NCI-H82 treated with DMSO at 0.1 percent for 48 hours (cell line): ENCODE data around the gene MEP1B.
"Not testable (repeated sequence)": the region's sequence is repeated elsewhere in the genome, so short reads cannot be mapped to it uniquely, and the experiment has no call there.

Source experiments
- DNase-seq: peaks from one replicate; lab custom pipeline; 2025; ENCODE audit not compliant: unreplicated experiment; lab: John Stamatoyannopoulos, UW

The MEP1B gene

DNA sequence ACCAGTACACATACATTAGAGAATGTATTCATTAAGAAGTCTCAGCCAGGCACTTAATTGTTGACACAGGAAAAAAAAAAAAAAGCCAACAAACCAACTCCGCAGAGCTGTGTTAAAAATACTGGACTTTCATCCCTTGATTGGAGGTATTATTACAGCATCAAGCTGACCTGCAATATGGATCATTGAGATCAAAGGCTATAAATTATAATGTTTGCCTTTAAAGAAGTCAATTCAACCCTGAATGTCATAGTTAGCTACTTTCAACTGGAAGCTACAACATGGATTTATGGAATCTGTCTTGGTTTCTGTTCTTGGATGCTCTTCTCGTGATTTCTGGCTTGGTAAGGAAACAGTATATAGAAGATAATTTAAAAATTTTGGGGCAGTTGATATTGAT lies at the start of gene MEP1B:
TSS of gene MEP1B (plus strand) at position 250 of the 400 bp plus-strand sequence. CDS start at position 282, 32 bp downstream.
- no peak for DNase-seq

DNA sequence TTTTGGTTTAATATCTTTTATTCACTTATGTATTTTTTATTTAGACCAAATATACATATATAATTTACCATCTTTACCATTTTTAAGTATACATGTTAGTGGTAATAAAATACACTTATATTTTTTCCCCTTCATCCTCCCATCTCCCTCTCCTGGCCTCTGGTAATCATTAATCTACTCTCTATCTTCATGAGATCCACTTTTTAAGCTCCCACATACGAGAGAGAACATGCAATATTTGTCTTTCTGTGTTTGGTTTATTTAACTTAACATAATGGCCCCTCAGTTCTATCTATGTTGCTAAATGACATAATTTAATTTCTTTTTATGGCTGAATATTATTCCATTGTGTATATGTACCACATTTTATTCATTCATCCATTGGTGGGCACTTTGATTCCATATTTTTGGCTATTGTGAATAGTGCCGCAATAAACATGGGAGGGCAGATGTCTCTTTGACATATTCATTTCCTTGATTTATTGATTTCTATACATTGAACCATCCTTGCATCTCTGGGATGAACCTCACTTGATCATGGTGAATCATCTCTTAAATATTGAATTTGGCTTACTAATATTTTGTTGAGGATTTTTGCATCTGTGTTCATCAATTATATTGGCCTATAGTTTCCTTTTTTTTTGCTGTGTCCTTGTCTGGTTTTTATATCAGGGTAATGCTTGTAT lies 41.5 kb upstream of the MEP1B start:
- no peak for DNase-seq

DNA sequence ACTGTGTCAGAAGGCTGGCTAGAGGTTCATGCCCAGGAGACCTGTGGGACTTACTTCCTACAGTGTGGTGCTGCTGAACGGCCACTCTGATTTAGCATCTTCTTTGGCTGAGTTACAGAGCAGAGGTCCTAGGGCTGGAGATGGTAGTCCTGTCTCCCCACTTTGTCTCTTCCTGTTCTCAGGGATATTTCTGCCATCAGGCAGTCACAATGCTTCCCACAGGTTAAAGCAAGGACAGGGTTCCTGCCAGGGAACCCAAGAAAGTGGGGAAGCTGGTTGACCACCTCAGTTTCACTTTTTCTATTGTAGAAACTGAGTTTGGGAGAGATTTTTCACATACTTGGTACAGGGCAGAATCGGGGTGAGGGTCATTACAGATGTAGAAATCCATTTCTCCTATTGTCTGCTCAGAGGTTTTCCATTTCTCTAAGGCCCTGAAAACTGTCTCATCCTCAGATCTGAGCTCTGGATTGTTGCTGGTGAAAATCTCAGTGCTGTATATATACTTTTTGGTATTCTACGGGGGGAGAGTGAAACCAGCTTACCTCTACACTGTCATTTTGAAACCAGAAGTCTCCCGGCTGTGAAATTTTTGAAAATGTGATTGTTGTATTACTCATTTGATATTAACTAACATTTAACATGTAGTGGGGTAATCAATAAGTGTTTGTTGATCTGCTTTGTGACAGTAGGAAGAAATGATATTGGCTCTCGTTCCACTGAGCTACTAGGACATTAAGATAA lies 37.0 kb upstream of the MEP1B start:
- DNase-seq: no peak

DNA sequence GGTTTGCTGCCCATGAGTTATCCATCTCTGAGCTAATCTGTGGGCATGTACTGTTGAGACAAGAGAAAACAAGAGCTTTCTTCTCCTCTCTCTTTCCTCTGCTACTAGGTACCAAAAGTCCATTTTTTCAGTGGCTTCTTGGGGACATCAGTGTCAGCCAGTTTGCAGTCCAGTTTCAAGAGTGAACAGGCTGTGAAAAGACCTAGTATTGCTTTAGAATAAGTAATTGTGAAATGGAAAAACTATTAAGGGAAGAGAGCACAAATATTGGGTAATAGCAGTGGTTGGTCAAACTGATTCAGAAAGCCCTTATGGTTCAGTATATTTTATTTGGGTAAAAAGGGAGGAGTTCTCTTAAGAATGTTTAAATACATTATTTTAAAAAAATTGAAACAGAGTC lies 33.0 kb upstream of the MEP1B start:
- no peak for DNase-seq

DNA sequence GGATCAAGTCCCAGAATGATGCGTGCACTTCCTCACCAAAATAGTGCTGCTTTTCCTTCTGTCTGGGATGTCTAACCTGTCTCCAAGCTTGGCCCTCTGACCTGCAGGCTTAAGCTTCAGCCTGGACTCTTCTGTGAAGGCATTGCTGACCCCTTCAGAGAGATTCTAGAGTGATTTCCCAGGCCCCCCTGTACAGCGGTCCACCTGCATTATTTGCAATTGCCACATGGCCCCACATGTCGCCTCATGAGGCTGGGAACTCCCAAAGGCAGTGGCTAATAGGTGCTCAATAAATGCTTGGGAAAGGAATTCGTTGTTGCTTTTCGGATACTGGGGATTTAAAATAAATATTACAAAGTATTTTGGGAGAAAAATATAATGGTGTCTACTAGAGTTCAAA lies 32.3 kb upstream of the MEP1B start:
- no peak for DNase-seq

DNA sequence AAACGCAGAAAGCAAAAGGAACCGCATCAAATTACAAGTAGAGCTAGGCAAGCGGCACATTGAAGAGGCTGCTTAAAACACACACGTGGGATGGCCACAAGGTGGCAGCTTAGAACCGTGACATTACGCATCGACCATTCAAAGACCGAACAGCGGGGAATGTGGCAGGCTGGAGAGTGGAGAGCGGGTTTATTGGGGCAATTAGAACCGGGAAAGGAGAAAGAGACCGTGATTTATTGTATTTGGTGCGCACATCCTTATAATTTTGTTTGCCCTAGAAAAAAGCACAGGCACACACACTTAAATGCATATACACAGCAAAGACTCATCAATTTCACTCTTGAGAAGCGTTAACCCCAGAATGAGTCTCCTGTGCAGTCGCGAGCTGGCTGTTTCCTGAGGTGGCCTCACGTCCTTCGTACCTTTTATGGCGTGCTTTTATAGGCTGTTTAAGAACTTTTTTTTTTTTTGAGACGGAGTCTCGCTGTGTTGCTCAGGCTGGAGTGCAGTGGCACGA lies 31.7 kb upstream of the MEP1B start:
- DNase-seq: peak; percentile 51

DNA sequence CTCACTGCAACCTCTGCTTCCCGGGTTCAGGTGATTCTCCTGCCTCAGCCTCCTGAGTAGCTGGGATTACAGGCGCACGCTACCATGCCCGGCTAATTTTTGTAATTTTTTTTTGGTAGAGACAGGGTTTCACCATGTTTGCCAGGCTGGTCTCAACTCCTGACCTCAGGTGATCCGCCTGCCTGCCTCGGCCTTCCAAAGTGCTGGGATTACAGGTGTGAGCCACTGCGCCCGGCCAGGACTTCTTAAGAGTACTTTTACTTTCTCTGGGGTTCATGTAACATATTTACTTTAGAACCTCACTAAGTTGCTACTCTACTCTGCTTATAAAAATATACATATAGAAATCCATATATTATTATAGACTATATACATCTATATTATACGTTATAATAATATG lies 31.2 kb upstream of the MEP1B start:
- not testable (repeated sequence) for DNase-seq

DNA sequence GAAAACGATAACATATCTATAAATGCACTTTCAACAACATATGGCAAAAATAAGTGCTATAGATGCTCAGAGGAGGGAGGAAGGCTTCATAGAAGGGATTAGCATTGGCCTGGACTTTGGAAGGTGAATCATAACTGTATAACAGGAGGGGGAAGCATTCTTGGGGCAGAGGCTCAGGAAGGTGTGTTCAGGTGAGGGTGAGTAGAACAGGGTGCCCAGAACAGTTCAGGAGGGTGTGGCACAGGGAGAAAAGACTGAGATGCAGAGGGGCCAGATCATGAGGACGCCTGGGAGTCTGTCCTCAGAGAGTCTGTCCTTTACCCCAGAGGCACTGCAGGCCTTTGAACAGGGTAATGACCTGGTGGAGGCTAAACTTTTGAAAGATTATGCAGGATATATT lies 29.3 kb upstream of the MEP1B start:
- no peak for DNase-seq

DNA sequence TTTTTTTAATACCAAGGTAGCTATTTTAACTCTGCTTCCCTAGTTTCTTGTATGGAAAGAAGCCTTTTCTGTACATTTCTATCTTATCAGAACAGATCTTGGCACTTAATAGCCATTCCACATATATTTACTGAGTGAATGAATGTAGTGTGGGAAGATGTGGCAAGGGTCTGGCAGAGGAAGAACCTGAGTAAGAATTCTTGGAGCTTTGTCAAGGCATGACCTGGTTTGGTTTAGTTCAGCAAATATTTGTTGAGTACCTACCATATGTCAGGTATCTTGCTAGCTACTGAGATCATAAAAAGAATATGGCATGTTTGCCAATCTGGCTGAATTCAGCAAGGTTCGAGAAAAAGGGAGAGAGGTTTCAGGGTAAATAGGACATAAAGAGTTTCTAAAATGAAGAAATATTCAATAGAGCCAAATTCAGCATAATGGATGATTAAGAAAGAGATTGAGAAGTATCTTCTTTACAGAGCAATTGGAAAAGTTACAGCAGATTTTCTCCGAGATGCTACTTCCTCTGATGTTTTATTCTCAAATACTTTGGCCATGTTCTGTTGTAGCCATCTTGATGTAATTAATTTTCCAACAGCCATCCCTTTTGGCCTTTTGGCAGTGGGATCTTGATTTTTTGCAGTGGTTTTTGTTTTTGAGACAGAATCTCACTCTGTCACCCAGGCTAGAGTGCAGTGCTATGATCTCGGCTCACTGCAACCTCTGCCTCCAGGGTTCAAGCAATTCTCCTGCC lies 21.7 kb upstream of the MEP1B start:
- DNase-seq: no peak

DNA sequence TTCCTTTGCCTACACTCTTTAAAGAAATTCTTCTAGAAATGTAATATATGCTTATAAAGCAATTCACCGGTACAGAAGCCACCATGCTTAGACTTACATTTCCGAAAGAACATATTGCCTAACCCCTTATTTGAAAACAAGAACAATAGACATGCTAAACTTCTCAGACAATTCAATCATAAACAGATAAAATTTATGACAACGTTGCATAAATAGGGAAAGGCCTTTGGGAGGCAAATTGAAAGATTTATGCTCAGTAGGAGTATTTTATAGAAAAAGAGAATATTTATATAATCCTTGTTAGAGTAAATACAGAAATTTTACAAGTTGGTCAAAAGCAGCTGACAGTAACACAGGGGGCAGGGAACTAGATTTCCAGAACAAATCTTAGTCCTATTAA lies 16.2 kb upstream of the MEP1B start:
- no peak for DNase-seq

DNA sequence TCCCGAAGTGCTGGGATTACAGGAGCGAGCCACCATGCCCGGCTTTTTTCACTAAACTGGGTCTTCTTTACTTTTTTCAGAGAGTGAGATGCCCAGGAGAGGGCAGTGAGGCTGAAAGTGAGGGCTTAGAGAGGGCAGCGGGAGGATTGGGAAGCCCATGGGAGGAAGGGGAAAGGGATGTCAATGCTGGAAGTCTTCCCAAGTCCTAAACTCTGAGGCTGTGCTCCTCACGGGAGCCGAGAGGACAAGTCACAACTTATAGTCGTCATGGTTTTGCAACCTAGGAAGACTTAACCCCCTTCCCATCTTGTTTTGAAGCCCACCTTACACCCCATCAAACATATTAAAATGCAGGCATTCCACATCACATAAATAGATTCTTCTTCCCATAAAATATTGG lies 15.1 kb upstream of the MEP1B start:
- DNase-seq: no peak

DNA sequence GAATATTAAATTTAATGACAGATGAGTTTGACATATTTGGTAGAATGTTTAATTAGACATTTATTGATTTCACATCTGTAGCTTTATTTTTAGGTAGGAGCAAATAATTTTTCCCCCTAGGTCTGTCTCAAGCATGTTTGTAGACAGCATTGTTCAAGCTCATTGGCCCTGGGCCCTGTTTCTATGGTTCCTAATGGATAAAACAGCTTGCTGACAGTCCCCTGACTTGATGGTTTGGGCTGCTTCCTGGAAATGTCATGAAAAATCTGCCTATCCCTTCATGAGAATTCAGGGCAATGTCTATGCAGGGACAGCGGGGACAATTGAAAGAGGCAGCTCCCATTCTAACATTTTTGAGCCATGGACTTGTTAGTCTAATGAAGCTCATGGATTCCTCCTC lies 14.6 kb upstream of the MEP1B start:
- DNase-seq: no peak

DNA sequence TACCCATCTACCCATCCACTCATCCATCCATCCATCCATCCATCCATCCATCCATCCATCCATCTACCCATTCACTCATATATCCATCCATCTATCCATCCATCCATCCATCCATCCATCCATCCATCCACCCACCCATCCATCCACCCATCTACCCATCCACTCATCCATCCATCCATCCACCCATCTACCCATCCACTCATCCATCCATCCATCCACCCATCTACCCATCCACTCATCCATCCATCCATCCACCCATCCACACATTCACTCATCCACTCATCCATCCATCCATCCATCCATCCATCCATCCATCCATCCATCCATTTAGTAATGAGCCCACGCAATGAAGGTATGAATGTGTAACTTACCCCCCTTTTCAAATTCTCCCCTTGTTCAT lies 13.1 kb upstream of the MEP1B start:
- not testable (repeated sequence) for DNase-seq

DNA sequence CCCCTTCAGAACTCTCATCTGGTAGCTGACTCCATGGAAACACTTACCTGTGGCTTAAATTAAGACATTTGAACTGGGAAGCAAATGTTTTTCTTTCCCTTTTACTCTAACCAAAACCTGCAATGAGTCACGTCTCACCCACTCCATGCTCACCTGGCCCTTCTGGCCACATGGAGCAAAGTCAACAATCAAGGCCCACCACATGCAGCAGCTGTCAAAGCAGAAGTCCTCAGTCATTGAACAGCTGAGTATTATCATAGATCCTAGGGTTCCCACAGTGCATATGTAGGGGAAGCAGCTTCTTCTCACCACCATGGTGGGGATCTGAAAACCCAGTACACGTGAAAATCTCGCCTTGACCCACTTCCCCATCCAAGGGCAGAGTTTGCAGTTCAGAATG lies 12.3 kb upstream of the MEP1B start:
- no peak for DNase-seq

DNA sequence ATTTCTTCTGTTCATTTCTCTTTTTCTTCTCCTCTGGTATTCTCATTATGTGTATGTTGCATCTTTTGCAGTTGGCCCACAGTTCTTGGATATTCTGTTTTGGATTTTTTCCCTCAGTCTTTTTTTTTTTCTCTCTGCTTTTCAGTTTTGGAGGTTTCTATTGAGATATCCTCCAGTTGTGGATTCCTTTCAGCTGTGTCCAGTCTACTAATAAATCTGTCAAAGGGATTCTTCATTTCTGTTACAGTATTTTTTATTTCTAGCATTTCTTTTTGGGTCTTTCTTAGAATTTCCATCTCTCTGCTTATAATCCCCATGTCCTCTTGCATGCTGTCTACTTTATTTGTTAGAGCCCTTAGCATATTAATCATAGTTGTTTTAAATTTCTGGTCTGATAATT lies 6.3 kb upstream of the MEP1B start:
- no peak for DNase-seq

DNA sequence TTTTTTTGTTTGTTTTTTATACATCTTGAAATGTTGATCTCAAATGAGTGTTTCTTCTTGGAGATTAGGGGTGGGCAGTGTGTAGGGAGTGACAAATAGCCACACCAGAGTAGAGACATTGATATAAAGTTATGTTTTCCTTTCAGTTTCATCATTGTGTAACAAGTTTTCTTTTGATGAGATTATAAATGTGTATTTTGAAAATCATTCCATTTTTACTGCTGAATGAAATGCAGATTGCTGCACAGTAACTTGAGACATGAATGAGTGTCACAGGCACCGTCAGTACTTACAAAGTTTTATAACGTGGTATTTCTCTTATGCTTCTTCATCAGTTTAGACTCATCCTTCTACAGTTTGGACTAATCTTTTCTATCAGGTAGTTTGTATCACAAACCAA lies 370 bp downstream of the MEP1B start:
- DNase-seq: no peak

DNA sequence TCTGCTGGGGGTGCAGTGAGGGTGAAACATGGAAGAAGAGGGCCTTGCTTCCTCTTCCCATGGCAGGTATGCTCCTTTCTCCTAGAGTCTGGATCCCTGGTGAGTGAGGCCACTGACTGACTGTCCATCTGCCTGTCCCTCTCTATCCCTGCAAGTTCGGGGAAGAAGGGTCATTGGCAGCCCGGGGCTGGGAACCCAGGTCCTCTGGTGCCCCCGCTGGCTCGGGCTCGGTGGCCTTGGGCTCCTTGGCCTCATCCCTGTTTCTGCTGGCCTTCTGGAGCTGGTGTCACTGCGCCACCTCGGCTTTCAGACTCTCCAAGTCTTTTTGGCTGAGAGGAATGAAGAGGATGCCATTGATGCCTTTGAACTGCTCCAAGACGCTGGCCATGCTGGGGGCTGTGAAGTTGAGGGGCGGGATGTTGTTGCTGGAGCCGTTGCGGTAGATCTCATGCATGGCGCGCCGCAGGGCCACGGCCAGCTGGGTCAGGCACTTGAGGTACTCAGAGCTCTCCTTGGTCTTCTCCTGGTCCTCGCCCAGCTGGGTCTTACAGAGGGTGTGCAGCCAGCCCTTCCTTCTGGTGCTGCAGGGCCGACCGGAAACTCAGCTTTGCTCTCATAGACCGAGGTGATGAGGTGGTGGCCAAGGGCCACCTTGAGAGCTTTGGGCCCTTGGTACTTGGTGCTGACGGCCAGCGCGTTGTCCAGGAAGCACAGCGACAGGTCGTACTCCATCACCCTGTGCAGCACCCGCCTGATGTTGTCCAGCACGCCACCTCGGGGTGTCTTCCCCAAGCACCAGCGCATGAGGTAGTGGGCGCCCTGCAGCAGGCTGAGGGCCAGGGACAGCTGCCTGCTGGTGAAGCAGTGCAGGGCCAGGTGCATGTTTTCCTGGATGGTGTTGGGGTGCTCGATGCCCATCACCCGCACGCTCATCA lies 6.3 kb downstream of the MEP1B start:
- no peak for DNase-seq

DNA sequence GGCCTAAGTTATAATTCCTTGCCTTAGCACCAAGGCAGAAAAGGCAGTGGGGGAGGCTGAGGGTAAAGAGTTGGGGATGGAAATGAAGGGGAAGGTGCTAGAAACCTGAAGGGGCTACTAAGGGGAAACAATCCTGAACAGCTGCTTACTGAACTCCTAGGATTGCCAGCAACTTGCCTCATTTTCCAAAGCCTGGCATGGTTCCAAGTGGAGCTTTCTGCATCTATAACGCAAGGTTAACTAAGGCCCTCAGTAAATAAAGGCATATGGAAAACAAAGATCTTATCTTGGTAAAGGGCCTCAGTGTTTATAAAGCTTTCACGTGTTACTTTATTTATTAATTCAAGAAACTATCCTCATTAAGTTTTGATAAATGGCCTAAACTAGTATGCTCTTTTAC lies 10.9 kb downstream of the MEP1B start:
- peak; percentile 86 for DNase-seq

DNA sequence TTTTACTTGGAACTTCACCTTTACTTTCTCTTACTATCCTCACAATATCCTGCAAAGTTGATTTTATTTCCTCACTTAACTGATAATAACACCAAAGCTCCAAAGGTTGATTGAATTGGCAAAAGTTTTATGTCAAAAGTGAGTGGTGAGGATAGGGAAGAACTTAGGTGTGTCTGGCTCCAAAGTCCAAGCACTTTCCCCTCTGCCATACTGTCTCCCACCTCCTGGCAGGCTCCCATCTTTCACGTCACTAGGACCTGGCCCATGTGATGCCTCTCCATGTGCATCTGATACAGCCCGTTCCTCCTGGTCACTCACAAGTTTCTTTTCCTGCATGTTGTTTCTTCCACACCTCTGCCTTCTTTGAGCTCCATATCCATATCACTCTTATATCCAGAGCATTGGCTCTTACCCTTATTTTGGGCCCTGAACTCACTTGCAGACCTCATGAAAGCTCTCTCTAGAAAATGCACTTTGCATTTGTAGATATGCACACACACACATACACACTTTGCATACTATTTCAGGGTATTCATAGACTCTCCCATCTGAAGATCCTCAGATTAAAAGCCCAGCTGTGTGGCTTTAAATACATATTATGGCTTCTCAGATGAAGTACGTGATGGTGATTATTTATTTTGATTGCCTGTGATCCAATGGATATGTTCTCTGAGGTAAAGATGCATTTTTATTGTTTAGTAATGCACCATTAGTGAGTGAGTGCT lies 12.3 kb downstream of the MEP1B start:
- no peak for DNase-seq

DNA sequence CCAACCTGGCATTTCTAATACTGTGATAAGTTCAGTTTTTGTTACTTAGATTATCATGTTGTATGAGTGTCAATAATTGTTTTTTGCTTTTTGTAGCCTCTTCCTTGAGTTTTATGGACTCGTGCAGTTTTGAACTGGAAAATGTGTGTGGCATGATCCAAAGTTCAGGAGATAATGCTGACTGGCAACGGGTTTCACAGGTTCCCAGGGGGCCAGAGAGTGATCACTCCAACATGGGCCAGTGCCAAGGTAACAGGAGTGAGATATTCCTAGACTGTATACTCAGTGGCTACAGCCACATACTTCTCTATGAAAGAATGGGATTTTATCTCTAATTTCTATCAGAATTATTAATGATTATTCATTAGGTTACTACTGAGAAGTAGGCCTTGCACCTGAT lies 18.2 kb downstream of the MEP1B start:
- no peak for DNase-seq
